ENCODE results near the gene TTLL5.

- TF ChIP-seq EZH2 (IDR thresholded peaks at IDR 0.05; ENCODE audit: low read length, unreplicated experiment) (no peak), EZH2phosphoT487 (IDR thresholded peaks at IDR 0.05; ENCODE audit: borderline replicate concordance, low read length) (no peak)
- TF ChIP-seq, protein P1, sequence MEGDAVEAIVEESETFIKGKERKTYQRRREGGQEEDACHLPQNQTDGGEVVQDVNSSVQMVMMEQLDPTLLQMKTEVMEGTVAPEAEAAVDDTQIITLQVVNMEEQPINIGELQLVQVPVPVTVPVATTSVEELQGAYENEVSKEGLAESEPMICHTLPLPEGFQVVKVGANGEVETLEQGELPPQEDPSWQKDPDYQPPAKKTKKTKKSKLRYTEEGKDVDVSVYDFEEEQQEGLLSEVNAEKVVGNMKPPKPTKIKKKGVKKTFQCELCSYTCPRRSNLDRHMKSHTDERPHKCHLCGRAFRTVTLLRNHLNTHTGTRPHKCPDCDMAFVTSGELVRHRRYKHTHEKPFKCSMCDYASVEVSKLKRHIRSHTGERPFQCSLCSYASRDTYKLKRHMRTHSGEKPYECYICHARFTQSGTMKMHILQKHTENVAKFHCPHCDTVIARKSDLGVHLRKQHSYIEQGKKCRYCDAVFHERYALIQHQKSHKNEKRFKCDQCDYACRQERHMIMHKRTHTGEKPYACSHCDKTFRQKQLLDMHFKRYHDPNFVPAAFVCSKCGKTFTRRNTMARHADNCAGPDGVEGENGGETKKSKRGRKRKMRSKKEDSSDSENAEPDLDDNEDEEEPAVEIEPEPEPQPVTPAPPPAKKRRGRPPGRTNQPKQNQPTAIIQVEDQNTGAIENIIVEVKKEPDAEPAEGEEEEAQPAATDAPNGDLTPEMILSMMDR (conservative IDR thresholded peaks at IDR 0.05; ENCODE audit: low read depth, low read length): peak; percentile 34; the same call in 1 of the 2 replicates
Observed at GRCh38 chr14:75835156-75835725, 174.2 kb downstream of the TTLL5 start.

All from PC-3 (cell line).